Stimulated activated CD4-positive, alpha-beta T cell treated with anti-CD3 and anti-CD28 coated beads, Interleukin-4, amount 100 ng/mL, for 1 hour (primary cell): ENCODE measurements around the gene RNF123.
"Not testable (repeated sequence)": the region's sequence is repeated elsewhere in the genome, so short reads cannot be mapped to it uniquely, and the experiment has no call there.

Experiments
- DNase-seq: peaks from one replicate; pipeline ENCODE4 v3.0.0-alpha.2; 2020

RNF123 gene

GRCh38 chr3:49683162-49683561 lies 6.2 kb upstream of the RNF123 start:
- no peak for DNase-seq

DNA sequence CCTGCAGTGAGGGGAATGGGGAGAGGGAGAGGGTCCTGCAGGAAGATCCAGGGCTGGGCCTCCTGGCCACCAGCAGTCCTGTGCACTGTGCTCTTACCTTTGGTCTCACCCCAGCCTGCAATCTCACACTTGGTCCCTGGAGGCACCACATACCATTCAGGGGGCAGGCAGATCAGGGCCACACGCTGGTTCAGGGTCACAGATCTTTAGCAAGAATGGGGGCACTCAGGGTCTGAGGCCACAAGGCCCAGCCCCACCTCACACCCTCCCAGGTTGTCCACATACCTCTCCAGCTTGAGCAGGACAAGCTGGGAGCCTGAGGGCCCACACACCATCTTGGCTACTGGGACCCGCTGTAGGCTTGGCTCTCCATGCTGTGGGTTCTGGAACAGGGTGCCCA lies 4.9 kb upstream of the RNF123 start:
- not testable (repeated sequence) for DNase-seq

- not testable (repeated sequence) for DNase-seq
These were observed 4.3 kb upstream of the RNF123 start for GRCh38 chr3:49685103-49685502.

- DNase-seq = peak; percentile 18
These were observed 3.5 kb upstream of the RNF123 start for GRCh38 chr3:49685846-49686245.

- DNase-seq = peak; percentile 39
These were observed 3.0 kb upstream of the RNF123 start for GRCh38 chr3:49686346-49686745.

DNA sequence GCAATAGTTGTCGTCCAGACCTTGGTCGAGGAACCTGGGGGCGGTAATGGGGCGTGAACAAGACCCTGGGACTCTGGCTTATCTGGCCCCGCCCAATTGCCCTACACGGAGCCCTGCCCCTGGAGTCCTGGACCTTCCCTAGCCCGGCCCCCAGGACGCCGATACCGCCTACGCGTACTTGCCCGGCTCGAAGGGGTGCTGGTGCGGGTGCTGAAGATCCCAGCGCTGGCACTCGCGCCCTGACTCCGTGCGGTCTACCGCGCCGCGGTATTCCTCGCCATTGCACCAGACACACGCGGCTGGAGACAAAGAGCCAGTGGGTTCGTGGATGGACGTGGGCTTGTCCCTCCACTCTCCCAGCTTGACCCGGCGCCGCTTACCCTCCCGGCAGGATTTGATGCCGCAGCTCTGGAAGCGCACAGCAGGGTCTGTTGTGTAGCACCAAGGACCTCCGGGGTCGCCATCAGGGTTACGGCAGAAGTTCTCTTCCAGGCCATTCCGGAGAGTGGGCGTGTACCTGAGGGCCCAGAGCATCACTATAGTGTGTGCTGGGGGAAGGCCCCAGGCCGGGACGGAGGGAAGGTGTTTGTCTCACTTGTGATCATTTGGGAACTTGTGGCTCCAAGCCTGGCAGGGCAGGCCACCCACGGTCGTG lies 2.5 kb upstream of the RNF123 start:
- peak; percentile 41 for DNase-seq

DNA sequence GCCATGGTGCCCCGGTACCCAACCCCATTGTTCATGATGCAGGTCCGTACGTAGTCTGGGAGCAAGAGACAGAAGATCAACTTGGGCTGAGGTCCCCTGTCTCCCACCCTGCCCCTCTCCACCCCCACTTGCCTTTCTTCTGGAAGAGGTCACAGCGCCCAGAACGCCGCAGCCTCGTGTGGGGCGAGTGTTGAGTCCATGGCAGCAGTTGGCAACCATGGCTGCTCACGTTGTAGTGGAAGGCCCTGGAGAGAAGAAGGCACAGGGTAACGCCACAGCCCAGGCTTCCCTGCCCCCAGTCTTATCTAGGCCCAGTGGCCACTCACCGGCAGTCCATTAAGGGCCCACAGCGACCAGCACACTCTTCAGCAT lies 1.9 kb upstream of the RNF123 start:
- not testable (repeated sequence) for DNase-seq

DNA sequence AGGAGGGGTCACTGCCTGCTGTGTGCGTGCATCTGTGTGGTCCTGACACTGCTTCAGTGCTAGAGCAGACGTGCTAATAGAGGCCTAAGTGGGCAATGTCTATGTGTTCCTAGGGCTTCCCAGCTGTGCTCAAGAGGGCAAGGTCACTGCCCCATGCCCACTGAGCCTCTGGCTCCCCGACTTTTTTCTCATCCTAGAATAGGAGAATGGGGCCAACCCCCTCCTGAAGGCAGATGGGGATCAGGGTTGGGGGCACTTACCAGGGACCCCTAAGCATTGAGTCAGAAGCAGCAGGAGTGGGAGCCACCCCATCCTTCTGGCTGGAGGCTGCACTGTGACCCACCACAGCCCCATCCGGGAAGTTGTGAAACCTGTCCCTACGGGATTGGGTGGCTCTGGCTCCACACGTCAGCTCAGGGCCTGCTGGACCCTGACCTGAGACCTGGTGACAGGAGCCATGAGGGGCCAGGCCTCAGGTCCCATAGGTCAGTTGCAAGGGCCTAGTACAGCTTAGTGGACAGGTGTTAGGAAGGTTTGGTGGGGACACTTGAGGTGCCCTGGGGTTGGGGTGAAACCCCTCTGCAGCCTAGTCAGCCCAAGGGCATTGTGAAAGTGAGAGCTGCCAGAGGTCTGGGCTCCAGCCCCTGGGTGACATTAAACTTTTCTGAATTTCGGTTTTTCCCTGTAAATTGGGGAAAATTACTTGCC lies 865 bp upstream of the RNF123 start:
- not testable (repeated sequence) for DNase-seq

- DNase-seq = not testable (repeated sequence)
These were observed 709 bp downstream of the RNF123 start for GRCh38 chr3:49689908-49690624.

DNA sequence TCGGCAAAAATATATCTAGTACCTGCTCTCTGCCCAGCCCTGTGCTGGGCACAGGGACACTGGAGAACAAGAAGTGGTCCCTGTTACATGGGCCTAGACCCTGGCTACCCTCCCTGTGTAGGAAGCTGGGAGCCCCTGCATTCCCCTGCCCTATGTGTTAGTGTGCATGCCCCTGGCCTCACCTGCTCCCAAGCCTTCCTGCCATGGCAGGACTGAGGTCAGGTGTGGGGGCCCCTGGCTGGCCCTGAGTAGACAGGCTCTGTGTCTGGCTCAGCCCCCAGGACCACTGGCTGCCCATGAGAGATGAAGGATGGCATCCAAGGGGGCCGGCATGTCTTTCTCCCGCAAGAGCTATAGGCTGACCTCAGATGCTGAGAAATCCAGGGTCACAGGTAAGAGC lies 1.5 kb downstream of the RNF123 start:
- DNase-seq = not testable (repeated sequence)

DNA sequence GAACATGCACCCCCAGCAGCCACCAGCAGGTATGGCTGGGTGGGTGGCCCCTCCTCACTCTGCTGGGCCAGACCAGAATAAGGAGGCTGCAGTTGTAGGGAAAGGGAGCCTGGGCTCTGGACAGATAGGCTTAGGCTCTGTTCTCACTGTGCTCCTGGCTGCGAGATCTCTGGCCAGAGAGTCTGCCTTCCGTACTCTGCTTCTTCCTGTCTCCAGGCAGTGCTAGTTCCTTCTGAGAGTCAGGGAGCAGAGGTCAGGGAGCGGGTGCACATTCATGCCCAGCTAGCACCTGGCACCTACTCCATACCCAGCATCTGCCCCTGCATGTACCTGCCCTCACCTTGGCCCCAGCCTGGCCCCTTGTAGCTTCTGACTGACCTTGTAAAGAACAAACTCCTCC lies 2.1 kb downstream of the RNF123 start:
- DNase-seq = not testable (repeated sequence)

DNA sequence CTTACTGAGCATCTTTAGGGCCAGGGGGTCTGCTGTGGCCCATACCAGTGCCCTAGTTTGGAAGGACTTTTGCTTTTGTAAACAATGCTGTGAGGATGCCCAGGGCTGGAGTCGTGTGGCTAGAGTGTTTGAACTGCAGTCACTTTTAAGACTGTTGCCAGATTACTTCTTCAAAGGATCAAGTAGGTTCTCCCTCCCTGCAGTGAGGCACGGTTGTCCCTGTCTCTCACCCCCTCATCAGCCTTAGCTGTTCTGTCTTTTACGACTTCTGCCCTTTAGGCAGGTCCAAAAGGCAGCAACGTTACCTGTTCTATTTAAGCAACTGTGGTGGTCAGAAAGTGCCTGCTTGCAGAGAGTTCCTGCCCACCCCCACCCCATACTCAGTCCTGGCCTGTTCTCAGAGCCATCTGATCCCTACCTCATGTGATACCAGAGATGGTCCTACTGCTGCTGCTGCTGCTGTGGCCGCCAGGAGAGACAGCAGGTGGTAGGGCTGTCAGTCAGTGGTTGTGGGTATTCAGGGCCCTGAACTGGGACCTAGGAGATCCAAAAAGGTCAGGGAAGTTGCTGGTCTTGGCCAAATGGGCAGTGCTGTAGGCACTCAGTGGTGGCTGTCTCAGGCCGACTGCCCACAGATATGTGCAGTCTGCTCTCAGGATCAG lies 5.2 kb downstream of the RNF123 start:
- DNase-seq = not testable (repeated sequence)

- DNase-seq = not testable (repeated sequence)
These were observed 6.1 kb downstream of the RNF123 start for GRCh38 chr3:49695350-49696015.

DNA sequence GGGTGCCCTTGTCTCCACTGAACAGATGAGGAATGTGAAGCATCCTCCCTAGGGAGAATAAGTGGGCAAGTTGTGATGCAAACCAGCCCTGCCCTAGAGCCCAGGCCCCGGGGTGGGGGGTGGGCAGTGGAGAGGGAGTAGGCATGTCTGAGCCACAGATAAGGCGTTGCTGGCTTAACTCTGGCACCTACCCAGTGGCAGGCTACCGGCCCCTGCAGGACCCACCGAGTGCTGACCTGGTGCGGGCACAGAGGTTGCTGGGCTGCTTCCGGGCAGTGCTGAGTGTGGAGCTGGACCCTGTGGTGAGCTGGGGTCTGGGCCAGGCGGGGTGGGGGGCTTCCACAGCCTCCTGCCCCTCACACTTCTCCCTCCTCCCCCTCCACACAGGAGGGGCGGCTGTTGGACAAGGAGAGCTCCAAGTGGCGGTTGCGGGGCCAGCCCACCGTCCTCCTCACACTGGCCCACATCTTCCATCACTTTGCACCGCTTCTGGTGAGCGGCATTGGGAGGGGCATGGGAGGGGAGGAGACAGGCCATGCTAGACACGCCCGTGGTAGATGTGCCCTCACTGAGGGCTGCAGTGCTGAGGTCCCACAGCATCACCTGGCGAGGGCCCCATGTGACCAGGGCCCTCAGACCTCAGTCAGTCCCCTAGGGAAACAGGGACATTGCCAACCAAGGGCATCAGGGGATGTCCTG lies 10.1 kb downstream of the RNF123 start:
- DNase-seq = no peak

DNA sequence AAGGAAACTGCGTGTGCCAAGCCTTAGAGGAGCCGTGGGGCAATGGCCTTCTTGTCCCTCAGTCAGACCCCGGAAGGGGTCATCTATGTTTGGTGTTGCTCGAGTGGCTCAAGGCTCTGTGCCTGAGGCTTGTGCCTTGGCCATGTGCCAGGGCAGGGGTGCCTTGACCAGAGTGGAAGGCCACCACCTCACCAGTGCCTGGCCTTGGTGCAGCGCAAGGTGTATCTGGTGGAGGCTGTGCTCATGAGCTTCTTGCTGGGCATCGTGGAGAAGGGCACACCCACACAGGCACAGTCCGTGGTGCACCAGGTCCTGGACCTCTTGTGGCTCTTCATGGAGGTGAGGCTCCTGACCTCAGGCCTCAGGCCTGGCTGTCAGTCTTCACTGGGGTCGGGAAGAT lies 10.7 kb downstream of the RNF123 start:
- DNase-seq = no peak

DNA sequence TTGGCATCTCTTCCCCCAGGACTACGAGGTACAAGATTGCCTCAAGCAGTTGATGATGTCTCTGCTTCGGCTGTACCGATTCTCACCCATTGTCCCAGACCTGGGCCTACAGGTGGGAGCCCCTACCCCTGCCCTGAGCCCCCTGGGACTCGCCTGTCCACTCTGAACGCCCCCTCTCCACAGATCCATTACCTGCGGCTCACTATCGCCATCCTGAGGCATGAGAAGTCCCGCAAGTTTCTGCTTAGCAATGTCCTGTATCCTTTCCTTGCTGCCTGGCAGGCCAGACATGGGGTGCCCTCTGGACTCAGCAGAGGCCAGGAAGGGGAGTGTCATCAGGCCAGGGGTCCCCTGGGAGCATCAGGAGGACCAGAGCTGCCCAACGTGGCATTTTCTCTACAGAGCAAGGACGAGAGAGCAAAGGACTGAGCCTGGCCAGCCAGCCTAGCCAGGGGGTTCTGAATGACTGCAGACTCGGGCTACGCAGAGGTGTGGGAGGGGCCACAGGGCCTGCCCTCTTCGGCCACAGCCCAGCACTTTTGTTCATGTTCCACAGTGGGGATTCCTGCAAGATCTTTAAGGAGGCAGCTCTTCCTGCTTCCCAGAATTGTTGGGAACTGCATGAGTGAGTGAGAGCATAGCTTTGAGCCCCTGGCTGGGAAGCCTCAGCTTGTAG lies 11.2 kb downstream of the RNF123 start:
- DNase-seq = no peak

DNA sequence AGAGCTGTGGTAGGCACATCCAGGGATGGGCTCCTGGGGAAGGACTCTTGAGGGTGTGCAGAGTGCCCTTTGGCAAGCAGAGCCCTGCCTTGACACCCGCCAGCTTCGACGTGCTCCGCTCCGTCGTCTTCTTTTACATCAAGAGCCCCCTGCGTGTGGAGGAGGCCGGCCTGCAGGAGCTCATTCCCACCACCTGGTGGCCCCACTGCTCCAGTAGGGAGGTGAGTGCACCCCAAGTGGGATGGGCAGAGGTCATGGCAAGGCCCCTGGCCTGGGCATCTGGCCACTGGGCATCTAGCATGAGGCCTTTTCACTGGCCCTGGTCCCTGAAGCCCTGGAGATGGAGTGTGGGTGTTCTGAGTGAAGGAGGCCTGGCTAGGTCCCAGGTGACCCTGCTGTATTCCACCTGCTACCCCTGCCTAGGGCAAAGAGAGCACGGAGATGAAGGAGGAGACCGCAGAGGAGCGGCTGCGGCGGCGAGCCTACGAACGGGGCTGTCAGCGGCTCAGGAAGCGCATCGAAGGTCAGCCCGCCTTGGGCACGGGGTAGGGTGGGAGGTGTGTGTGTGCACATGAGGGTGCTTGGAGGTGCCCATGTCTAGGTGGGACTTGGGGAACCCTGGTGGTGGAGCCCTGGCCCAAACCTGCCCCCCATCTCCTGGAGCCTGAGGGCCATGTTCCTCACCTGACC lies 12.2 kb downstream of the RNF123 start:
- DNase-seq = no peak

GRCh38 chr3:49702672-49703071 lies 13.3 kb downstream of the RNF123 start:
- DNase-seq = no peak

- DNase-seq = peak; percentile 61
These were observed 14.1 kb downstream of the RNF123 start for GRCh38 chr3:49703443-49703927.

DNA sequence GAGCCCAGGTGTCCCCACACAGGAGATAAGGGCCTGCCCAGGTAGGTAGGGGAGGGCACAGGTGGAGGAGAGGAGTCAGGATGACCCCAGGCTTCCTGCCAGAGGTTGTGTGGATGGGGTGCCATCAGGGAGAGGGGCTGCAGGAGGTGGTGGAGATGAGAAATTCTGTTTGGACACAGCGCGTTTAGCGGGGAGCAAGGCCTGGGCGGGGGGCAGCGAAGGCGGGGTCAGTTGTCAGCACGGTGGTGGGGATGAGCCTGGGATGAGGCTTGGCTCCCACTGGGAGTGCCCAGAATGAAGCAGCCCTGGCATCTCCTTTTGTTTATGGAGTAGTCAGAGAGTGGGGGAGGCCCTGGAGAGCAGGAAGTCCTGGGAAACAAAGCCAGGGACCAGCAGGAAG lies 14.6 kb downstream of the RNF123 start:
- DNase-seq = no peak

DNA sequence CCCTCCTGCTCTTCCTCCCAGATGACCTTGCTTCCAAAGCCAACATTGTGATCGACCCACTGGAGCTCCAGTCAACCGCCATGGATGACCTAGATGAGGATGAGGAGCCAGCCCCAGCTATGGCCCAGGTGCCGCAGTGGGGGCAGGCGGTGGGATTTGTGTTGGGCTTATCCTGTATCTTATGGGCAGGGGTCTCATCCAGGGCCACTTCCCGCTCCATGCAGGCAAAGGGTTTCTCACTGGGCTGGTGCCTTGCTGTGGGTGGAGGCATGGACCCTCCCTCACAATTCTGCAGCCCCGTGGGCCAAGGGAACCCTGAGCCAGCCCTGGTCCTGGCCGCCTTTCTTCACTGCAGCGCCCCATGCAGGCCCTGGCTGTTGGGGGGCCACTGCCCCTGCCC lies 15.3 kb downstream of the RNF123 start:
- no peak for DNase-seq
